ENCODE measurements around the gene GRIK2. TPM values are rescaled to one million over a fixed set of nuclear protein-coding genes. Genes with fewer than 3 reads are reported as not detected.

The GRIK2 gene
- polyA plus RNA-seq, 1 donor = 3.3 TPM

DNA sequence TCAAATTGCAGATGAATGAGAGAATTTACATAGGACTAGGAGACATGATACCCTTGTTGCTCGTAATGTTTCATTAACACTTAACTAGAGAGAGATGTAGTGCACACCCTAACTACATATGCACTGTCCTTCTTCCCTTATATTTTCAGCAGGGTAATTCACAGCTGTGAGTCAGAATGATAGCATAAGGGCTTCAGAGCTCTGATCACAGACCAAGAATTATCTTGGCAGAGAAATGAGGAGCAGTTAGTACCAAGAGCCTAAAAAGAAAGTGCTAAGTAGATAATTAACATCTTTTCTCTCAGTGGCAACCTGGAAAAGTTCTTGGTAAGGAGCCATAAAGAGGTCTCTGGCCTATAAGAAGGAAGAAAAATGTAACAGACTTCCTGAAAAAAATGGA lies 35.8 kb downstream of the GRIK2 start:
- no peaks in the 10 kb centered on the region for H3K9me3 ChIP-seq (ENCODE audit: control insufficient read depth, low read depth, low read length)
- no peak overlapping the region for H3K27ac ChIP-seq (ENCODE audit: low read length)
- H3K36me3 ChIP-seq (ENCODE audit: control insufficient read depth, insufficient read depth, low read length) = no peaks in the 10 kb centered on the region
- H3K27me3 ChIP-seq (ENCODE audit: control insufficient read depth, insufficient read depth, low read length) = no peaks in the 10 kb centered on the region
- no CpG with 5 or more reads among the region's 1 CpG for WGBS (ENCODE audit: insufficient coverage, low lambda C conversion rate)
- no peak overlapping the region for H3K4me3 ChIP-seq (ENCODE audit: low read length)
- no peaks in the 10 kb centered on the region for H3K4me1 ChIP-seq (ENCODE audit: control insufficient read depth, insufficient read depth, low read length)
- no peak for DNase-seq

DNA sequence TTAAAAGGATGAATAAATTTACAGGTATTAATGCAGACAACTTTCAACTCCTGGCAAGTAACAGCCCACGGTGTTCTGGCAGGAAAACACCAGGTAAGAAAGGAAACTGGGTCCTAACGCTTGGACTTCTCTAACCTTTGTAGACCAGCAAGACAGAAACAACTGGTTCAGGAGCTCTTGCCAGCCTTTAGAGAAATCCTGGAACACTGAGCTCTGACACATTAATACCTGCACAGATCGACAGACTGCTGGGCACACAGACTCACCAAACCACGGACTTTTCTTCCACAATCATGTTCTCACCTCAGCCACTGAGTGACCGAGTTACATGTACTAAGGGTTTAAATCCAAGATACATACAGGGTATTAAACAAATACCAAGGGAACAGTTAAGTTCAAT lies 36.3 kb downstream of the GRIK2 start:
- Histone ChIP-seq H3K4me1 (ENCODE audit: control insufficient read depth, insufficient read depth, low read length) (no peaks in the 10 kb centered on the region), H3K4me3 (ENCODE audit: low read length) (no peak overlapping the region), H3K36me3 (ENCODE audit: control insufficient read depth, insufficient read depth, low read length) (no peaks in the 10 kb centered on the region), H3K9me3 (ENCODE audit: control insufficient read depth, low read depth, low read length) (no peaks in the 10 kb centered on the region), H3K27ac (ENCODE audit: low read length) (no peak overlapping the region), H3K27me3 (ENCODE audit: control insufficient read depth, insufficient read depth, low read length) (no peaks in the 10 kb centered on the region)
- no peak for DNase-seq
- no CpG with 5 or more reads among the region's 5 CpGs for WGBS (ENCODE audit: insufficient coverage, low lambda C conversion rate)

DNA sequence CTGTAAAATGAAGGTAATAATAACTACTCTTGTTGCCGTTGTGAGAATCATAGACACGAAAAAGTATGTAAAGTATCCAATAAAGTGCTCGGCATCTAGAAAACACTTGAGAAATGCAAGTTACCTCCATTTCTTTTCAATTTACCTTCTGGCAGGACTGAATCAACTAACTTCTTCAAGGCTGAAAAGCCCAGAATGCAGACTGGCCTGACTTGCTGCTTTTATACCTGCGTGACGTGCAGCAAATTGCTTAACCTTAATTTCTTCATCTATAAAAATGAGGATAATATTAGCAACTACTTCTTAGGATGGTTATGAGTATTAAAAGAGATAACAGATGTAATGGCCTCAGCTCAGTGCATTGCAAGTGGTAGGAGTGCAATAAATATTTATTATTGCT lies 39.6 kb downstream of the GRIK2 start:
- no peaks in the 10 kb centered on the region for H3K27me3 ChIP-seq (ENCODE audit: control insufficient read depth, insufficient read depth, low read length)
- no peaks in the 10 kb centered on the region for H3K4me1 ChIP-seq (ENCODE audit: control insufficient read depth, insufficient read depth, low read length)
- 92% methylated on average over 2 of the region's 5 CpGs for WGBS (ENCODE audit: insufficient coverage, low lambda C conversion rate)
- no peak for DNase-seq
- no peak overlapping the region for H3K4me3 ChIP-seq (ENCODE audit: low read length)
- H3K27ac ChIP-seq (ENCODE audit: low read length) = no peak overlapping the region
- no peaks in the 10 kb centered on the region for H3K9me3 ChIP-seq (ENCODE audit: control insufficient read depth, low read depth, low read length)
- no peaks in the 10 kb centered on the region for H3K36me3 ChIP-seq (ENCODE audit: control insufficient read depth, insufficient read depth, low read length)

DNA sequence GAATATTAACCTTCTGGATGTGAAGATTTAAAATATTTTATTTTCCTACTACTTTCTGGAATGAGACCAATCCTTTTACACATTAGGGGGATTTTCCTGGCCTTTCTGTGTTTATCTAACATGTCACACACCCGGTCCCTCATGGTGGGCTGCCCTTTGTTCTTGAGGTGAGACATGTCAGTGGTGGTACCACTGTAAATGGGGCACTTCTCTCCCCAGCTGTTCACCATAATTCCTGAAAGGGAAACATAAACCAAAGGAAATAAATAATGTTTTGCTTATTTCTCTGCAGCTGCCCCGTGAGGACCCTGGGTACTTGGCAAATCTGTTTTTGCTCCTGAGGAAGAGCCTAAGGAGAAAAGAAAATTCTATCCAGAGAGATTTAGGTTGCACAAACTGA lies 41.1 kb downstream of the GRIK2 start:
- DNase-seq = no peak
- Histone ChIP-seq H3K4me1 (ENCODE audit: control insufficient read depth, insufficient read depth, low read length) (no peaks in the 10 kb centered on the region), H3K27me3 (ENCODE audit: control insufficient read depth, insufficient read depth, low read length) (no peaks in the 10 kb centered on the region), H3K4me3 (ENCODE audit: low read length) (no peak overlapping the region), H3K9me3 (ENCODE audit: control insufficient read depth, low read depth, low read length) (no peaks in the 10 kb centered on the region), H3K27ac (ENCODE audit: low read length) (no peak overlapping the region), H3K36me3 (ENCODE audit: control insufficient read depth, insufficient read depth, low read length) (no peaks in the 10 kb centered on the region)
- WGBS (ENCODE audit: insufficient coverage, low lambda C conversion rate) = 67% methylated on average over 1 of the region's 2 CpGs

DNA sequence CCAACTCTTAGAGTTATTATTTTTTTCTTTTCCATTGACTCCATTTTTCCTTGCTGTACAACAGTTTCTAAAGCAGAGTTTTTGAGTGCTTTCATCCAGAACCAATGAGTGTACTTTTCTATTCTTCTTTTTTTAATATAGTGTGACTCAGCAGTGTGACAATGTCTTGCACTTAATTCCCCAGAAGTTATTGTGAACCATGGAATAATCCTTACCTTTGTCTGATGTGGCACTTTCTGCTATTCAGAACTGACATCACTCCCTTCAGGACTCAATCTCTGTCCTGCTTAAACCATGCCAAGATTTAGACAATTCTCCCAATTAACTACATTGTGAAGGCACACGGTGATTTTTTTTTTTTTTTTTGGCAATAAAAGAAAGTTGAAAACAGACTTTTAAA lies 41.5 kb downstream of the GRIK2 start:
- 88% methylated on average over 1 of the region's 1 CpG for whole genome bisulfite sequencing (ENCODE audit: insufficient coverage, low lambda C conversion rate)
- Histone ChIP-seq H3K27ac (ENCODE audit: low read length) (no peak overlapping the region), H3K9me3 (ENCODE audit: control insufficient read depth, low read depth, low read length) (no peaks in the 10 kb centered on the region), H3K36me3 (ENCODE audit: control insufficient read depth, insufficient read depth, low read length) (no peaks in the 10 kb centered on the region), H3K27me3 (ENCODE audit: control insufficient read depth, insufficient read depth, low read length) (no peaks in the 10 kb centered on the region), H3K4me1 (ENCODE audit: control insufficient read depth, insufficient read depth, low read length) (no peaks in the 10 kb centered on the region), H3K4me3 (ENCODE audit: low read length) (no peak overlapping the region)
- DNase-seq = no peak

DNA sequence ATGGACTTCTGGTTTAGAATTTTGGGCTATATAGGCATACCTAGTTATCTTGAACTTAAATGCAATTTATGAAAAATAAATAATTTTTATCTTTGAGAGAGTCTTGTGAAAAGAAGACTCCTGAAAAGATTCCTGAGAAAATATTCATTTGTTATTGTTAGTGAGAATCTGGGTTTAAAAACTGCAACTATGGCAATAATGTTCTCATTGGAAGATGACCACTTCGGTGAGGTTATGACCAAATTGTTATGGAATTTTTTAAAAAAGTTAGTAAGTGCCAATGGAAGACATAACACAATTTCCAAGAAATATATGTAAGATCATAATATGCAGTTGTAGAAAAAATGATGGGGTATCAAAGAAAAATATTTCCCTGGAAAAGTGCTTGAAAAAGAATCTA lies 46.3 kb downstream of the GRIK2 start:
- Histone ChIP-seq H3K4me1 (ENCODE audit: control insufficient read depth, insufficient read depth, low read length) (no peaks in the 10 kb centered on the region), H3K27me3 (ENCODE audit: control insufficient read depth, insufficient read depth, low read length) (no peaks in the 10 kb centered on the region), H3K4me3 (ENCODE audit: low read length) (no peak overlapping the region), H3K36me3 (ENCODE audit: control insufficient read depth, insufficient read depth, low read length) (no peaks in the 10 kb centered on the region), H3K27ac (ENCODE audit: low read length) (no peak overlapping the region), H3K9me3 (ENCODE audit: control insufficient read depth, low read depth, low read length) (no peaks in the 10 kb centered on the region)
- DNase-seq = no peak
- WGBS (ENCODE audit: insufficient coverage, low lambda C conversion rate) = no CpG with 5 or more reads among the region's 1 CpG

DNA sequence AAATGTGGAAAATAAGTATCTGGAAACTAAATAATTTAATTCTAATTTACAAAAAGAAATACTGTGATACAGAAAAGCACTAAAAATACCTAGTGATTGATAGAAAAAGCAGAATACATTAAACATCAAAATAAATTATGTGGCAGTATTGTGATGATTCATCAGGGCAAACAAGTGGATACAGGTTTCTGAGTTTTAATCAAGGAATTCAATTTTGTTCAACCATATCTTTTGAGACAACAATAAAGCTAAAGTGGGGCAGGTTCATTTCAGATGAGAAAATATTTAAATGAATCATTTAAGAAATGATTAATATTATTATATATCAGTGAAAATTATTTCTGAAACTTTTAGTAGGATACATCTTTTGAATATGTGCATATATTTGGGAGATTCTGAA lies 49.8 kb downstream of the GRIK2 start:
- DNase-seq = no peak
- H3K27me3 ChIP-seq (ENCODE audit: control insufficient read depth, insufficient read depth, low read length) = no peaks in the 10 kb centered on the region
- H3K9me3 ChIP-seq (ENCODE audit: control insufficient read depth, low read depth, low read length) = no peaks in the 10 kb centered on the region
- no peaks in the 10 kb centered on the region for H3K36me3 ChIP-seq (ENCODE audit: control insufficient read depth, insufficient read depth, low read length)
- no peaks in the 10 kb centered on the region for H3K4me1 ChIP-seq (ENCODE audit: control insufficient read depth, insufficient read depth, low read length)
- H3K4me3 ChIP-seq (ENCODE audit: low read length) = no peak overlapping the region
- no peak overlapping the region for H3K27ac ChIP-seq (ENCODE audit: low read length)

DNA sequence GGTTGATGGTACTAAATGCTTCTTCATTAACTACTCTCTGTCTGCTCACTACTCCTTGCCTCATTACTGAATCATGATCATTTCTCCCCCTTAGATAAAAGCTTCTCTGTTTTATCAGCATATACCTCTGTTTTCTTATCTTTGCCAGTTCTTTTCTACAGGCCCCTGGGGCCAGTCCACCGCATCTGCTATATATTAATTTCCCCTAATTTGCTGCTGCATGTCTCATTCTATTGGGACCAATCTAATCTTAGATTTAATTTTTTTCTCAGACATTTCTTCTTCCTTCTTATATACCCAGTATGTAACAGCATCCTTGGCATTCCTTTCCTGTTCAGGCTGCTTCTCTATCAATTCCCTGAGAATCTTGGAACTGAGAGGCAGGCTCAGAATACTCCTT lies 51.2 kb downstream of the GRIK2 start:
- no peak for DNase-seq
- H3K27me3 ChIP-seq (ENCODE audit: control insufficient read depth, insufficient read depth, low read length) = no peaks in the 10 kb centered on the region
- H3K36me3 ChIP-seq (ENCODE audit: control insufficient read depth, insufficient read depth, low read length) = no peaks in the 10 kb centered on the region
- no peak overlapping the region for H3K27ac ChIP-seq (ENCODE audit: low read length)
- no peaks in the 10 kb centered on the region for H3K9me3 ChIP-seq (ENCODE audit: control insufficient read depth, low read depth, low read length)
- no peak overlapping the region for H3K4me3 ChIP-seq (ENCODE audit: low read length)
- 70% methylated on average over 1 of the region's 1 CpG for WGBS (ENCODE audit: insufficient coverage, low lambda C conversion rate)
- H3K4me1 ChIP-seq (ENCODE audit: control insufficient read depth, insufficient read depth, low read length) = no peaks in the 10 kb centered on the region

DNA sequence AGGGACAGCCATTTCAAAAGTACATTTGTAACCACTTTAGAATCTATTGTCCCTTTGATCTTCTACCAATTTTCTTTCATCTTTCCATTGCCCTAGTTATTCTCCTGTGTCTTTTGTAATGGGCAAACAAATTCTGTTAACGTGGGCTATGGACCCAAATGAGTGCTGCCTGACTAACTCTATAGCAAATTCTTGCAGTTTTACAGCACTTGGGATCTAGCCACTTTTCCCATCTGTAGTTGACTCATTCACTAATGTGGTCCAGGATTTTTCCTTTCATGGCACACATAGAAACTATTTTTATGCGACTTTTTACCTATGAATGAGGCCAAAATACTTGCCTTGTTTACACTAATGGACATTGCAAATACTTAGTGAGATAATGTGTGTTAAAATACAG lies 52.0 kb downstream of the GRIK2 start:
- no peak for DNase-seq
- no peaks in the 10 kb centered on the region for H3K4me1 ChIP-seq (ENCODE audit: control insufficient read depth, insufficient read depth, low read length)
- H3K27me3 ChIP-seq (ENCODE audit: control insufficient read depth, insufficient read depth, low read length) = no peaks in the 10 kb centered on the region
- no peak overlapping the region for H3K27ac ChIP-seq (ENCODE audit: low read length)
- H3K4me3 ChIP-seq (ENCODE audit: low read length) = no peak overlapping the region
- 75% methylated on average over 1 of the region's 2 CpGs for WGBS (ENCODE audit: insufficient coverage, low lambda C conversion rate)
- H3K9me3 ChIP-seq (ENCODE audit: control insufficient read depth, low read depth, low read length) = no peaks in the 10 kb centered on the region
- no peaks in the 10 kb centered on the region for H3K36me3 ChIP-seq (ENCODE audit: control insufficient read depth, insufficient read depth, low read length)

DNA sequence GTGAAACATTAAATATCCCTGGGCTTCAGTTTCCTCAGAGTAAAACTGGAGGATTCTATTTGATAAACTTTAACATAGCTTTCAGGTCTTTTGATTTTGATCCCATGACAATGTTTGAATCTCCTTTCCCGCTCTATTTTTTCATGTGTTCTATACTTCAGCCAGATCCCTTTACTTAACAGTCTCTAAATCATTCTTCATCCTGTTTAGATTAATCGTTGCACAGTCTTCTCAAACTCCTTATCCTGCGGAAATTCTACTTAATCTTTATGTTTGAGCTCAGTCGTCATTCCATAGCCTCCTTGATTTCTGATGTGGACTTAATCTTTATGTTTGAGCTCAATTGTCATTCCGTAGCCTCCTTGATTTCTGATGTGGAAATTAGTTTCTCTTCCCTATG lies 57.4 kb downstream of the GRIK2 start:
- H3K4me1 ChIP-seq (ENCODE audit: control insufficient read depth, insufficient read depth, low read length) = no peaks in the 10 kb centered on the region

DNA sequence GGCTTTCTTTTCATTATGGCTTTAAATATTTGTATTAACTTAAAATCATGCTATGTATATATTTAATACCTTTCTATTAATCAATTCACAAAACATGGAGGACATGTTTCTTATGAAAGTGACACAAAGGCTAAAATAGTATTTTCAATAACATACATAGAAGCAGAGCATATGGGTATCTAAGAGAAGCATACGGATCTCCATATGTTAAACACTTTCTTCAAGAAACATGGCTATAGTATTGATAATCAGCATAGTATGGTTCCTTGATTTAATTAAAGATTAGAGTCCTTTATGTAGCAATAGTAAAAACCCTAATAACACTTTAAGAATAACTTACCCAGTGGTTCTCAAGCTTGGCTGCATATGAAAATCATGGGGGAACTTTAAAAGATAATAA lies 58.5 kb downstream of the GRIK2 start:
- Histone ChIP-seq H3K27ac (ENCODE audit: low read length) (no peak overlapping the region), H3K27me3 (ENCODE audit: control insufficient read depth, insufficient read depth, low read length) (no peaks in the 10 kb centered on the region), H3K4me1 (ENCODE audit: control insufficient read depth, insufficient read depth, low read length) (no peaks in the 10 kb centered on the region), H3K36me3 (ENCODE audit: control insufficient read depth, insufficient read depth, low read length) (no peaks in the 10 kb centered on the region), H3K4me3 (ENCODE audit: low read length) (no peak overlapping the region), H3K9me3 (ENCODE audit: control insufficient read depth, low read depth, low read length) (no peaks in the 10 kb centered on the region)
- DNase-seq = no peak
- 100% methylated on average over 1 of the region's 1 CpG for WGBS (ENCODE audit: insufficient coverage, low lambda C conversion rate)

More for the DNA sequence above, 57.4 kb downstream of the GRIK2 start:
- Histone ChIP-seq H3K4me3 (ENCODE audit: low read length) (no peak overlapping the region), H3K36me3 (ENCODE audit: control insufficient read depth, insufficient read depth, low read length) (no peaks in the 10 kb centered on the region), H3K9me3 (ENCODE audit: control insufficient read depth, low read depth, low read length) (no peaks in the 10 kb centered on the region), H3K27me3 (ENCODE audit: control insufficient read depth, insufficient read depth, low read length) (no peaks in the 10 kb centered on the region), H3K27ac (ENCODE audit: low read length) (no peak overlapping the region)
- no peak for DNase-seq
- 83% methylated on average over 4 of the region's 5 CpGs for WGBS (ENCODE audit: insufficient coverage, low lambda C conversion rate)
